ENCODE measurements around the gene KRTCAP2. TPM values are rescaled to one million over a fixed set of nuclear protein-coding genes. Genes with fewer than 3 reads are reported as not detected.

KRTCAP2 gene
- total RNA-seq, 1 donor from 2014 or later: 117 TPM

GRCh38 chr1:155173478-155174323, 597 bp upstream of the KRTCAP2 start, which contains the start of gene TRIM46:
Gene TRIM46, plus strand, starts transcription at chr1:155173849. Its CDS starts 118 bp downstream, at chr1:155173967.
- TF ChIP-seq POLR2A (IDR thresholded peaks at IDR 0.05): no peak
- H3K36me3 ChIP-seq: peaks cover 0 to 12% of the 10 kb centered on the region in 2 donors
- no peaks in the 10 kb centered on the region for H3K9me3 ChIP-seq
- intact Hi-C loops (cut with DNase I): no loop called here
- peak within 1 kb of the TSS; percentile 88 to 90 for H3K4me3 ChIP-seq
- no peaks in the 10 kb centered on the region for H3K27me3 ChIP-seq
- peaks cover 38% of the 10 kb centered on the region for H3K4me1 ChIP-seq
- peak; percentile 85 to 91 for DNase-seq (ENCODE audit: extremely low spot score in 2 of 2)
- peak within 1 kb of the TSS; percentile 94 for H3K27ac ChIP-seq

GRCh38 chr1:155171836-155172731, 1.0 kb downstream of the KRTCAP2 start:
- Histone ChIP-seq H3K36me3 (peaks cover 0 to 13% of the 10 kb centered on the region in 2 donors), H3K4me1 (peaks cover 45% of the 10 kb centered on the region), H3K27ac (peak overlapping the region; percentile 94), H3K9me3 (no peaks in the 10 kb centered on the region), H3K4me3 (peak overlapping the region; percentile 88 to 90), H3K27me3 (no peaks in the 10 kb centered on the region)
- intact Hi-C loops (cut with DNase I): no loop called here
- DNase-seq (ENCODE audit: extremely low spot score in 2 of 2): peak; percentile 12 to 62
- TF ChIP-seq POLR2AphosphoS5 (IDR thresholded peaks at IDR 0.05; ENCODE audit: insufficient read depth in 1 of 2, low read depth in 1 of 2): no peak
- no peak for TF ChIP-seq POLR2A (IDR thresholded peaks at IDR 0.05)
- no peak for TF ChIP-seq CTCF (IDR thresholded peaks at IDR 0.05)

GRCh38 chr1:155170806-155171205, 2.3 kb downstream of the KRTCAP2 start:
- H3K9me3 ChIP-seq: no peaks in the 10 kb centered on the region
- intact Hi-C loops (cut with DNase I): no loop called here
- TF ChIP-seq POLR2A (IDR thresholded peaks at IDR 0.05): no peak
- TF ChIP-seq POLR2AphosphoS5 (IDR thresholded peaks at IDR 0.05; ENCODE audit: insufficient read depth in 1 of 2, low read depth in 1 of 2): no peak
- no peak for TF ChIP-seq CTCF (IDR thresholded peaks at IDR 0.05)
- no peak overlapping the region for H3K4me3 ChIP-seq
- no peaks in the 10 kb centered on the region for H3K27me3 ChIP-seq
- H3K4me1 ChIP-seq: peaks cover 54% of the 10 kb centered on the region
- H3K27ac ChIP-seq: no peak overlapping the region
- DNase-seq (ENCODE audit: extremely low spot score in 2 of 2): peak; percentile 37 to 40
- peaks cover 0 to 13% of the 10 kb centered on the region in 2 donors for H3K36me3 ChIP-seq

GRCh38 chr1:155170101-155170785, 2.9 kb downstream of the KRTCAP2 start:
- peaks cover 54% of the 10 kb centered on the region for H3K4me1 ChIP-seq

More at GRCh38 chr1:155170101-155170785, 2.9 kb downstream of the KRTCAP2 start:
- intact Hi-C loops (cut with DNase I): no loop called here
- DNase-seq (ENCODE audit: extremely low spot score in 2 of 2): peak; percentile 6 to 62
- no peaks in the 10 kb centered on the region for H3K9me3 ChIP-seq
- H3K4me3 ChIP-seq: no peak overlapping the region
- H3K27ac ChIP-seq: no peak overlapping the region
- peaks cover 0 to 13% of the 10 kb centered on the region in 2 donors for H3K36me3 ChIP-seq
- H3K27me3 ChIP-seq: no peaks in the 10 kb centered on the region
- TF ChIP-seq POLR2A (IDR thresholded peaks at IDR 0.05) (no peak), POLR2AphosphoS5 (IDR thresholded peaks at IDR 0.05; ENCODE audit: insufficient read depth in 1 of 2, low read depth in 1 of 2) (no peak), CTCF (IDR thresholded peaks at IDR 0.05) (no peak)
